GM19395 (cell line): ENCODE data around the gene BTBD10.

Experiments
- ATAC-seq: cut with Tn5 transposase; IDR thresholded peaks from one replicate; pipeline ENCODE4 v1.9.1; 2021; ENCODE audit warnings: mild to moderate bottlenecking, moderate library complexity; ENCODE audit not compliant: unreplicated experiment

The BTBD10 gene

DNA sequence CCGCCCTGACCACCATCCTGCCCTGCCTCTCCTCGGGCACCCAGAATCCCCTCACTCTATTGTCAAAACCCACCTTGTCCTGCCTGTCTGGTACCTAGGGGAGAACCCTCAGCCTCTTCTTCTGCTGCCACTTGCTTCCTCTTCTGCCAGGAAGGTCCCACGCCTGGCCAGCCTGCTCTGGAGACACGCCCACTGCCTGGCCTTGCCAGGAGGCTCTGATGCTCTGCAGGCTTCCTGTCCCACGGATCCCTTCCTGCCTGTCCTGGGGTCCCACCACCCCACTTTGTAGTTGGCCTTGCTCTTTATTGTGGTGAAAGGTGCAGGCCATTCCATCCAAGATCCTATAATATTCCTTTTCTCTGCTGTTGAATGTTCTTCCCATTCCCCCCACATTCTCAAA is 122.0 kb downstream of the BTBD10 start:
- no peak for ATAC-seq

DNA sequence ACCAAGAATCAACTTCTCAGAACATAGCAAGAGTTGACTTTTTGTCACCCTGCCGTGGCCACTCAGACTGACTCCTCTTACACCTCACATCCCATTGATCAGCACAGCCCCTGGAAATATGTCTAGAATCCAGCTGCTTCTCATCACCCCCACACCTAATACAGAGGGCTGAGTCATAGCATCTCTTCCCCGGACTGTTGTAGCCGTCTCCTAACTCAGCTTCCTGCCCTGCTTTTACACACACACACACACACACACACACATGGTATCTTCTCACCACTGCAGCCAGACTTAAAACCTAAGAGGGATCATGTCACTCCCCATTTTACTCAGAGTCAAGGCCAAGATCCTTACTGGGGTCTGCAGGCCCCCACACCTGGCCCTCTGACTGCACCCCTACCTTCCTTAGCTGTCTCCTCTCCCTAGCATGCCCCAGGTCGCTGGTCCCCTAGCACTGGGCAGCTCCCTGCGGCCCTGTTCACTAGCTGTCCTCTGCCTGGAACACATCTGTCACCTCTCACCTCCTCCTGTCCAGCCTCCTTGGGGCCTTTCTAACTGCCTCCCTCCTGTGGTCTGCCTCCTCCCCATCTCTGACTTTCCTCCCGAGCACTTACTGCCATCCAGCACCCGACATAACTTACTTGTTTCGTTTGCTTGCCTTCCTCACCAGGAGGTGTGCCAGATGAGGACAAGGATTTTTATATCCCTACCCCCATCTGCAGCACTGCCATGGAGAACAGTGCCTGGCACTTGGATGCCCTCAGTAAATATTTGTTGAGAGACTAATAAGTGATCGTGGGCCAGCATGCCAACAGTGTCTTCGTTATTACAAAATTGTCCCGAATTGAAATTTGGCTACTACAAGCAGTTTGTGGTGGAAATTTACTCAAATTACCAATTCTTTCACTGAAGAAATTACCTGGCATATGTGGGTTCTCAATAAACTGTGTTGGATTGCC is 123.5 kb downstream of the BTBD10 start:
- ATAC-seq, result no peak

DNA sequence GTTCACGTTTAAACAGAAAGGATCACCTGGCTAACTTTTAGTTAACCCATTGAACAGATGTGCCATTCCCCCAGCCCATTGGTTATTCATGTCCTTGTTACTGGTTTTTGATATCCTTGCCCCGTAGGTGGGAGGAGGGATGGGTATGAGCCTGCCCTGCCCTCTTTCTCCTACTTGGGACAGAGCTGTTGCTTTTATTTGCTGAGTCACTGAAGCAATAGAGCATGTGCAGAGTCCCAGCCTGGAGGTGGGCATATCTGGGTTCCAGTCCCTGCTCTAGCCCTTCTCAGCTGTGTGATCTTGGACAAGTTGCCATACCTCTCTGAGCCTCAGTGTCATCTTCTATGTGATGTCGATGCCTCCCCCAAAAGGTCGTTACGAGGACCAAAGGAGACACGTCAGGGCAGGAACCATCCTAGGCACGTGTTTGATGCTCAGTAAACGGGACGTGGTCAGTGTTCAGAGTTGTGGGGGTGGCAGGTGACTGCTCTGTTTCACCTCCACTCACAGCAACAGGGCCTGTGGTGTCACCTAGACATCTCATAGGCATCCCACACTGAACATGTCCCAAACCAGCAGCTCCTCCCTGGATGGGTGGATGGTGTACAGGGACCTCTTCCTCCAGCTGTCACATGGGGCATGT is 124.5 kb downstream of the BTBD10 start:
- no peak for ATAC-seq

DNA sequence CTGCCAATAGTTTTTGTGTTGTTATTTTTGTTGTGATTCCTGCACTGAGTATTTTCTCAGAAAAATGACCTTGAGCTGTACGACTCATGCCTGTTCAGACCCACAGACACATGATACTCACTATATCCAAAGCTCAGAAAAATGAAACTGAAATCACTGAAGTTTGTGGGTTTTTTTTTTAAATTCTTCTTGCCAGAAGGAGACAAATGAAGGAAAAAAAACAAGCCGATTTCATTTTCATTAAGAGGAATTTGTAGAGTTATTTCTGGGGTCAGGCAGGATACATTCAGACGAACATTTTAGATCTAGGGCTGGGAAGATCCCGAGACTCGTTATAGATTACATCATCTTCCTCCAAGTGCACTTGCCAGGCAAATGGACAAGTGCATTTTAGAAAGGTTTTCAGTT is 125.0 kb downstream of the BTBD10 start:
- no peak for ATAC-seq
